ENCODE results near the gene FUT9.

GRCh38 chr6:96101564-96101963 is 85.8 kb downstream of the FUT9 start:
- TF ChIP-seq CTCF (IDR thresholded peaks at IDR 0.05; ENCODE audit: low read length): no peak
- no peak for TF ChIP-seq EZH2 (optimal IDR thresholded peaks at IDR 0.05; ENCODE audit: low read depth, low read length)

Data from MM.1S (cell line).